Measurements from ENCODE around the gene STIM2. TPM values are rescaled to one million over a fixed set of nuclear protein-coding genes. Genes with fewer than 3 reads are reported as not detected.
"Not testable (repeated sequence)": the region's sequence is repeated elsewhere in the genome, so short reads cannot be mapped to it uniquely, and the experiment has no call there.

Gene STIM2
- total RNA-seq, 2 donors from 2014 or later, result 34.4 to 44.2 TPM

DNA sequence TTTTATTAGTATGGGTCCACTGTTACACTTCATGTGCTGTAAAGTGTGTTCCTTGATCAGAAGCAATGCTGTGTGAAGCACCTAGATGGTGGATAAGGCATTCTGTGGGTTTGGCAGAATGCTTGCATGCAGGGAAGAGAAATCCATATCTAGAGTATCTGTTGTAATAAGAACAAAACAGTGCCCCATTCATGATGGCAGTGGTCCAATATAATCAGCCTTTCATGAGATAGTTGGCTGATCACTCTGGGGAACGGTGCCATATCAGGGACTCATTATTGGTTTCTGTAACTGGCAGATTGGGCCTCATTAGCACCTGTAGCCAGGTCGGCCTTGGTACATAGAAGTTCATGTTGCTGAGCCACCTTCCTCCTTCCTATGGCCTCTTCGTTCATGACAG lies 28.7 kb downstream of the STIM2 start:
- no peaks in the 10 kb centered on the region for H3K36me3 ChIP-seq
- no peak for DNase-seq (ENCODE audit: low spot score)
- 92% methylated on average over 3 of the region's 3 CpGs for WGBS
- H3K27me3 ChIP-seq (replicated peaks; ENCODE audit: insufficient read depth), result no peaks in the 10 kb centered on the region
- no peaks in the 10 kb centered on the region for H3K4me1 ChIP-seq (replicated peaks)
- H3K27ac ChIP-seq, result no peak overlapping the region
- TF ChIP-seq CTCF (IDR thresholded peaks at IDR 0.05), result no peak
- H3K4me3 ChIP-seq, result no peak overlapping the region
- H3K9me3 ChIP-seq, result no peaks in the 10 kb centered on the region
- intact Hi-C loops (cut with DNase I), result no loop called here

GRCh38 chr4:26891054-26891453 lies 30.4 kb downstream of the STIM2 start:
- Histone ChIP-seq H3K36me3 (no peaks in the 10 kb centered on the region), H3K27ac (no peak overlapping the region), H3K4me1 (replicated peaks) (no peaks in the 10 kb centered on the region), H3K27me3 (replicated peaks; ENCODE audit: insufficient read depth) (no peaks in the 10 kb centered on the region), H3K9me3 (no peaks in the 10 kb centered on the region), H3K4me3 (no peak overlapping the region)
- TF ChIP-seq CTCF (IDR thresholded peaks at IDR 0.05) (no peak), POLR2A (IDR thresholded peaks at IDR 0.05) (no peak), POLR2AphosphoS5 (IDR thresholded peaks at IDR 0.05) (no peak)
- intact Hi-C loops (cut with DNase I), result no loop called here
- no peak for DNase-seq (ENCODE audit: low spot score)

DNA sequence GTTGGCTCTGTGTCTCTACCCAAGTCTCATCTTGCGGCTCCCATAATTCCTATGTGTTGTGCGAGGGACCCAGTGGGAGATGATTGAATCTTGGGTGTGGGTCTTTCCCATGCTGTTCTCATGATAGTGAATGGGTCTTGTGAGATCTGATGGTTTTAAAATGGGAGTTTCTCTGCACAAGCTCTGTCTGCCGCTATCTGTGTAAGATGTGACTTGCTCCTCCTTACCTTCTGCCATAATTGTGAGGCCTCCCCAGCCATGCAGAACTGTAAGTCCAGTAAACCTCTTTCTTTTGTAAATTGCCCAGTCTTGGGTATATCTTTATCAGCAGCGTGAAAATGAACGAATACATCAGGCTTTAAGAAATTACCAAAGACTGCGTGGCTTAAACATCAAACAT lies 31.2 kb downstream of the STIM2 start:
- Histone ChIP-seq H3K36me3 (no peaks in the 10 kb centered on the region), H3K27me3 (replicated peaks; ENCODE audit: insufficient read depth) (no peaks in the 10 kb centered on the region), H3K4me3 (no peak overlapping the region), H3K4me1 (replicated peaks) (no peaks in the 10 kb centered on the region), H3K9me3 (no peaks in the 10 kb centered on the region), H3K27ac (no peak overlapping the region)
- TF ChIP-seq POLR2AphosphoS5 (IDR thresholded peaks at IDR 0.05), result no peak
- no peak for TF ChIP-seq CTCF (IDR thresholded peaks at IDR 0.05)
- TF ChIP-seq POLR2A (IDR thresholded peaks at IDR 0.05), result no peak
- 96% methylated on average over 6 of the region's 6 CpGs for WGBS
- intact Hi-C loops (cut with DNase I), result no loop called here
- no peak for DNase-seq (ENCODE audit: low spot score)

DNA sequence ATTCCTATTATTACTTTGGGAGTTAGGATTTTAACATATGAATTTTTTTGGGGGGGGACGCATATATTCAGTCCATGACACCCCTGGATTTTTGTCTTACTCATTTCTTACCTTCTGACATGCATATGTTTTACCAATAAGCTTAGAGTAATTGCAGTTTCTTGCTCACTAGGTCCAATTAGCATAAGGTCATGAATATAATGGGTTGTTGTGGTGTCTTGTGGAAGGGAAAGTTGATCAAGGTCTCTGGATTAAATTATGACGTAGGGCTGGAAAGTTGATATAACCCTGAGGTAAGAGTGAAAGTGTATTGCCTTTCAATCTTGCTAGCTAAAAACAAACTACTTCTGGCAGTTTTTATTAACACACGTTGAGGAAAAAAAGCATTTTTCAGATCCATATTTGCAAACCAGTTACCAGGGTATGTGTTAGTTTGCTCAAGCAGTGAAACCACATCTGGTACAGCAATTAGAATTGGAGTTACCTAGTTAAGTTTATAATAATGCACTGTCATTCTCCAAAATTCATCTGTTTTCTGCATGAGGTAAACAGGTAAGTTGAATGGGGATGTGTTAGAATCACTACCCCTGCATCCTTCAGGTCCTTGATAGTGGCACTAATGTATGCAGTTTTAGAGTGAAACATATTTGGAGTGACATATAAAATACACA lies 32.0 kb downstream of the STIM2 start:
- no peak overlapping the region for H3K4me3 ChIP-seq
- intact Hi-C loops (cut with DNase I), result no loop called here
- no peak for DNase-seq (ENCODE audit: low spot score)
- no peaks in the 10 kb centered on the region for H3K4me1 ChIP-seq (replicated peaks)
- no peaks in the 10 kb centered on the region for H3K9me3 ChIP-seq
- WGBS, result 85% methylated on average over 3 of the region's 3 CpGs
- no peaks in the 10 kb centered on the region for H3K27me3 ChIP-seq (replicated peaks; ENCODE audit: insufficient read depth)
- H3K36me3 ChIP-seq, result no peaks in the 10 kb centered on the region
- no peak overlapping the region for H3K27ac ChIP-seq
- no peak for TF ChIP-seq POLR2AphosphoS5 (IDR thresholded peaks at IDR 0.05)

DNA sequence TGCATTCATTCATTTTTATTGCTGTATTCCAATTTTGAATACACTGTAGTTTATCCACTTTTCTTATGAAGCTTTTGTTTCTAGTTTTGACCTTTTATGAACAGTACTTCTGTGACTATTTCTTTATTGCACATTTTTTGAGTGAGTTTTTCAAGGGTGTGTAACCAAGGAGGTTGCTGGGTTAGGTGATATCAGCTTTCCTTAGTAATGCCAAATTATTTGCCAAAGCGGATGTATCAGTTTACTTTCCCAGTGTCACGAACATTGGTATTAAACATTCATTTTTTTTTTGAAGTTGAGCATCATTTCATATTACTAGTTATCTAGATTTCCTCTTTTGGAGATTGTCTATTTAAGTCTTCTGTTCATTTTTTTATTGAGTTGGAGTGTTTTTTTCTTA lies 32.9 kb downstream of the STIM2 start:
- Histone ChIP-seq H3K27me3 (replicated peaks; ENCODE audit: insufficient read depth) (no peaks in the 10 kb centered on the region), H3K9me3 (no peaks in the 10 kb centered on the region), H3K36me3 (no peaks in the 10 kb centered on the region), H3K4me3 (no peak overlapping the region), H3K4me1 (replicated peaks) (no peaks in the 10 kb centered on the region), H3K27ac (no peak overlapping the region)
- intact Hi-C loops (cut with DNase I), result no loop called here
- WGBS, result 70% methylated on average over 2 of the region's 2 CpGs
- no peak for DNase-seq (ENCODE audit: low spot score)
- TF ChIP-seq POLR2A (IDR thresholded peaks at IDR 0.05) (no peak), CTCF (IDR thresholded peaks at IDR 0.05) (no peak), POLR2AphosphoS5 (IDR thresholded peaks at IDR 0.05) (no peak)

DNA sequence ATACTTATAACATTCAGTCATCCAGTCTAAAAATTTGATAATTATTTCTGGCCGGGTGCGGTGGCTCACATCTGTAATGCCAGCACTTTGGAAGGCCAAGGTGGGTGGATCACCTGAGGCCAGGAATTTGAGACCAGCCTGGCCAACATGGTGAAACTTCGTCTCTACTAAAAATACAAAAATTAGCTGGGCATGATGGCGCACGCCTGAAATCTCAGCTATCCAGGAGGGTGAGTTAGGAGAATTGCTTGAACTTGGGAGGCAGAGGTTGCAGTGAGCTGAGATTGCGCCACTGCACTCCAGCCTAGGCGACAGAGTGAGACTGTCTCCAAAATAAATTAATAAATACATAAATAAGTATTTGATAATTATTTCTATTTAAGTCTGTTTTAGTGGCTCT lies 34.2 kb downstream of the STIM2 start:
- H3K4me1 ChIP-seq (replicated peaks); intact Hi-C loops (cut with DNase I); H3K4me3 ChIP-seq; H3K27ac ChIP-seq; H3K36me3 ChIP-seq; H3K9me3 ChIP-seq; DNase-seq (ENCODE audit: low spot score); H3K27me3 ChIP-seq (replicated peaks; ENCODE audit: insufficient read depth): not testable (repeated sequence)
- 78% methylated on average over 7 of the region's 7 CpGs for WGBS

Measured in prostate gland (tissue), 2 donors.